Embryonic facial prominence (tissue), 1 donor: ENCODE results near the gene CSTA.
"Not testable (repeated sequence)": the region's sequence is repeated elsewhere in the genome, so short reads cannot be mapped to it uniquely, and the experiment has no call there.

Source experiments
- DNase-seq: peaks from one replicate; pipeline ENCODE4 v3.0.0-alpha.2; 2016; ENCODE audit errors: extremely low spot score

The CSTA gene

DNA sequence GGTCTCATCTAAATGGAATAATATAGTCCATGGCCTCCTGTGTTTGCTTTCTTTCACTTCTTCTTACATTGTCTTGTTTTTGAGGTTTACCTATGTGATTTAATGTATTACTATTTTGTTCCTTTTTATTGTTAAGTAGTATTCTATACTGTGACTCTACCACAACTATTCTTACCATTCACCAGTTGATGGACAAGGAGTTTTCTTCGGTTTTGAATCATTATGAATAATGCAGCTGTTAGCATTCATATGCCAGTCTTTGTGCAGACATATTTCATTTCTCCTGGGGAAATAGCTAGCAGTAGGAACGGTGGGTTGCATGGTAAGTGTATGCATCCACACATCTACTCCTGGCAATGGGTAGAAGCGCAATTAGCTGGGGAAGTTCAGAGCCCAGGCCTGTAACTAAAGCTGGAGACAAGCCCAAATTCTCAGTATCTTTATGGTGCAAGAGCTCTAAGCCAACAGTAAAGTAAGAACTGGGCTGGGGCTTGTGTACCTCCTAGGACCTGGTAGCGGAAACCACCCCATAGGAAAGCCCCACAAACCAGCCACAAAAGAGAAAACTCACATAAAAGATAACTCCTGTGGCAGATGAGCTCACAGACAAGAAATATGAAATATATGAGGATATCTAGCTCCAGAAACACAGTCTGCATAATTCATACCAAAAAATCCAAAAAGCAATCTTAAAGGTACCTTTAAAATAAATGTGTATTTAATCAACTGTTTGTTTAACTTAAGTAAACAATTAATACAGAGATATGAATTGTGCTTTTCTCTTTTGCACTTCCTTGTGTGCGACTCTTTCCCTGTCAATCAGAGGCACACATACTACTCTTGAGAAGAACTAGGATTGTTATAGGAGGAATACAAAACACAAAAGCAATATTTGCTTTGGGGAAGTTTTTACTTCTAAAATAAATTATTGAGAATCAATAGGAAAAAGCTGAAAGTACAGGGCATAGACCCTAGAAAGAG lies 2.7 kb upstream of the CSTA start:
- DNase-seq = no peak

DNA sequence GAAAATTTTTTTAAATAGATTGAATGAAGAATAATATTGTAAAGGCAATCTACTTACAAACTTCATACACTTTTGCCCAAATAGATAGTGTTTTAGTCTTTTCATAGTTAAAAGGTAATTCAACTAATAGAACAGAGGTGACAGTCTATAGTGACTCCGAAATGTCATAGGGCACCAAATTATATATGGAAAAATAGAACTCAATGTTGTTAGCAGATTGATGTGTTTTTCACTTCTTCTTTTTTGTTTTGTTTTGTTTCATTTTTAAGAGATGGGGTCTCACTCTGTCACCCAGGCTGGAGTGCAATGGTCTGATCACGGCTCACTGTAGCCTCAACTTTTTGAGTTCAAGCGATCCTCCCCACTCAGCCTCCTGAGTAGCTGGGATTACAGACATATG lies 721 bp downstream of the CSTA start:
- no peak for DNase-seq

DNA sequence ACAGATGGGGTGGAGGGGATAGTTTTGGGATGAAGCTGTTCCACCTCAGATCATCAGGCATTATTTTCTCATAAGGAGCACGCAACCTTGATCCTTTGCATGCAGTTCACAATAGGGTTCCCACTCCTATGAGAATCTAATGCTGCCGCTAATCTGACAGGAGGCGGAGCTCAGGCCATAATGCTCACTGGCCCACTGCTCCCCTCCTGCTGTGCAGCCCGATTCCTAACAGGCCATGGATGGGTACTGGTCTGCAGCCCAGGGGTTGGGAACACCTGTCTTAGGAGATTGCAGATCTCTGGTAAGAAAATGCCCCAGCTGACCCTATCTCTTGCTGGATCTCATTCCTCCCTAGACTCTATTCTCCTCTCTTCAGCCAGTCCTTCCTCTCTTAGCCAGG lies 6.8 kb downstream of the CSTA start:
- no peak for DNase-seq

DNA sequence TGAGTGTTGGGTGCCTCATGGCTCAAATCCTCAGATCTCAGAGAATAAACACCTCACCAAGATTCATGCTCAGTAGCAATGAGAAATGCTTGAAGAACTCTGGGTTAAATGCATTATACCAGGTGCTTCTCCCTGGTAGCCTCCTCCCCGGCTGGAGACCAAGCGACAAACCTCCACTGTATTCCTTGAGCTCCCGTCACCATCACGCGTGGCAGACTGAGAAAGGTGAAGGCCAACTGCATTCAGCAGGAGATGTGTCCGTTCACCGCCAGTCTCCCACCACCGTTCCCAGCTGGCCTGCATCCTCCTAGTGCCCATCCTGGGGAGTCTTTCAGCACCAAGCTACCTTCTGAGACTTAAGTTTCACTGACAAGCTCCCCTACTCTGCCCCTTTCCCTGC lies 7.5 kb downstream of the CSTA start:
- no peak for DNase-seq

DNA sequence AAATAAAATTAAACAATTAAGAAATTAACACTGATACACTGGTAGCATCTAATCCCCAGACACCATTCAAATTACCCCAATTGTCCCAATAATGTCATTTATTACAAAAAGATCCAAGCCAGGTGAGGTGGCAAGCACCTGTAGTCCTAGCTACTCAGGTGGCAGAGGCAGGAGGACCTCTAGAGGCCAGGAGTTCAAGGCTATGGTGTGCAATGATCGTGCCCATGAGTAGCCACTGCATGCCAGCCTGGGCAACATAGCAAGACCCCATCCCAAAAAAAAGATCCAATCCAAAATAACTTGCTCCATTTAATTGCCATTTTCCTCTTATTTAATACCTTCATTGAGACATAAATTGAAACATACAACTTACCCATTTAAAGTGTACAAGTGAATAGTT lies 17.8 kb downstream of the CSTA start:
- DNase-seq = no peak

DNA sequence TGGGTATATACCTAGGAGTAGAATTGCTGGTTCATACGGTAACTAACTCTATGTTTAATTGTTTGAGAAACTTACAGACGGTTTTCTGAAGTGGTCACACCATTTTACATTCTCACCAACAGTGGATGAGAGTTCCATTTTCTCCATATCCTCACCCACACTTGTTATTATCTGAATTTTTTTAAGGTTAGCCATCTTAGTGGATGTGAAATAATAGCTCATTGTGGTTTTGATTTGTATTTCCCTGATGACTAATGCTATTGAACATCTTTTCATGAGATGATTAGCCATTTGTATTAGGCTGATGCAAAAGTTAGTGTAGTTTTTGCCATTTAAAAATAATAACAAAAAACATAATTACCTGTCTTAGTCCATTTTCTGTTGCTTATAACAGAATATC lies 18.6 kb downstream of the CSTA start:
- DNase-seq = no peak

DNA sequence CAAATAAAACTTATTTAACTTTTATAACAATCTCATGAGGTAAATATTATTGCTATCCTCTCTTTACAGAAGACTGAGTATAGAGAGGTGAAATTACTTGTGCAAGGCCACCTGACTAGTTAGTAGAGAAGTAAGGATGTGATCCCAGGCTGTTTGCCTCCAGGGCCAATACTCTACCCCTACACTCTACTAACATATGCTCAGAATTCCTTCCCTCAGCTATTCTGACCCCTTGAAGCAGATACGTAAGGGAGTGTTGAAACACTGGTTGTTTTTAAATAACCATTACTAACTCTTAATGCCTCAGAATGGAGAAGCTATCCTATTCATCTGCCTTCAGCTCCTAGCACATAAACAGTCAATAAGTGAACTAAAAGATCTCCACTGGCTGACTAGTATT lies 24.1 kb downstream of the CSTA start:
- no peak for DNase-seq

DNA sequence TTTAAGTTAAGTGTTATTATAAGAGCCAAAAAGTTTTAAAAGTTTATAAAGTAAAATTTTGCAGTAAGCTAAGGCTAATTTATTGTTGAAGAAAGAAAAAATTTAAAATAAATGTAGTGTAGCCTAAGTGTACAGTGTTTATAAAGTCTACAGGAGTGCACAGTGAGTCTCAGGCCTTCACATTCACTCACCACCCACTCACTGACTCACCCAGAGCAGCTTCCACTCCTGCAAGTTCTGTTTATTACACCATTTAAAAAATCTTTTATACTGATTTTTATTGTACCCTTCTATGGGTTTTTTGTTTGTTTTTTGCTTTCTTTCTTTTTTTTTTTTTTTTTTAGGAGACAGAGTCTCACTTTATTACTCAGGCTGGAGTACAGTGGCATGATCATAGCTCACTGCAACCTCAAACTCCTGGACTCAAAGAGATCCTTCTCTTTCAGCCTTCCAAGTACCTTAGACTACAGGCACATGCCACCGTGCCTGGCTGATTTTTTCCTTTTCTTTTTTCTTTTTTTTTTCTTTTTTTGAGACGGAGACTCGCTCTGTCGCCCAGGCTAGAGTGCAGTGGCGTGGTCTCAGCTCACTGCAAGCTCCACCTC lies 25.9 kb downstream of the CSTA start:
- no peak for DNase-seq

DNA sequence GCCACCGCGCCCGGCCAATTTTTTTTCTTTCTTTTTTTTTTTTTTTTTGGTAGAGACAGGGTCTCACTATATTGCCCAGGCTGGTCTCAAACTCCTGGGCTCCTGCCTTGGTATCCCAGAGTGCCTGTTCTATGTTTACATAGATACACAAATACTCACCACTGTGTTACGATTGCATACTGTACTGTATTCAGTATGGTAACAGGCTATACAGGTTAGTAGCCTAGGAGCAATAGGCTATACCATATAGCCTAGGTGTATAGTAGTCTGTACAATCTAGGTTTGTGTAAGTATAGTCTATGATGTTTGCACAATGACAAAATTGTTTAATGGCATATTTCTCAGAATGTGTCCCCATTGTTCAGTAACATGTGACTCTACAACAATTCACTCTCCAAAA lies 26.6 kb downstream of the CSTA start:
- no peak for DNase-seq

DNA sequence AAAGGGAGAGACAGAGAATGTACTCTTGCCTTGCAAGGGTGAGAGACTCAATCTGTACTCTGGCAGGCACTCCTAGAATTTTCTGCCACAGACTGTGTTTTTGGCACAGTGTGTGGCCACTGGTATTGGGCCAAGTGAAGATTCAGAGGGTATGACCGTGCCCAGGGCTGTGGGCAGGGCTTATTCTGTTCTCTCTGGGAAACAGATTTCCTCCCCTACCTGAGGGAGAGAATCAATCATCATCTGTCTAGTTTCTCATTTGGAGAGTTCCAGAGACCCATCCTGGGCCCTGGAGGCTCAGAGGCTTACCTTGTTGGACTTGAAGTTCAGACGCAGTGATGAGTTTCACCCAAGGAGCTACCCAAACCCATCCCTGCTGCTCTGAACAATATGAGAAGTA lies 28.2 kb downstream of the CSTA start:
- no peak for DNase-seq

DNA sequence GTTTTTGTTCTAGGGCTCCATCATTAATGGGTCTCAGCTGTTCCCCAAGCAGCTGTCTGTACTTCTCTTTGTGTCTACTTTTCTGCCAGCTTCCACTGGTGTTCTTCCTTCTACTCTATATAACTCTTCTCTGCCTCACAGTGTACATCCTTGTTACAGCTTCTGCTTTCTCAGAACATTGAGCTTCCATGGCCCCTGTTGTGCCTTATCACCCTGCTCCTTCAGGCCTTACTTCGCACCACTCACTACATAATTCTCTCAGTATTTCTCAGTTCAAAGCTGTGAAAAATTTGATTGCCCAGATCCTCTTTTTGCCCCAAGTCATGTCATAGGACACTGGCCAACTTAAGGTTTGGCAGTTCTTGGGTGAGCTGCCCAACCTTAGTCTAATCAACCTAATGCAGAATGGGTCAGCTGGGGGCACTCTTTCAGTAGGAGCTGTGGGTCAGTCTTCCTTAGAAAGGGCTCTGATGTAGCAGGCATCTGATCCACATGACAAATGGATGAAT lies 28.9 kb downstream of the CSTA start:
- DNase-seq = no peak

DNA sequence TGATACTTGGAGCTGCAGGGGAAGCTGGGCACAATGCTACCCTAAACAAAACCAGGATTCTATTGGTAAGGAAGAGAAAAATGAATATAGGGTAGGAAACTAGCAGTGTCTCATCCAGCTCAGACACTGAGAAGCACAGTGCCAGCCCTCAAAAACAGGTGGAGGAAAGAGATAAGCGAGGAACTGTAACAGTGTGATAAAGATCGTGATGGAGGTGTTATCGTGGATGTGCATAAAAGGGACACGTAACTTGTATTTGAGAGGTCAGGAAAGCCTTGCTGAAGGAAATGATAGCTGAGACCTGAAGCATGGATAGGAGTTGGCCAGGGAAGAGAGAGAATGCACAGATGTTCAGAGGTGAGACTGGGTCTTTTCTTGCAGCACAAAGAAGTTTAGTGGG lies 30.6 kb downstream of the CSTA start:
- no peak for DNase-seq

DNA sequence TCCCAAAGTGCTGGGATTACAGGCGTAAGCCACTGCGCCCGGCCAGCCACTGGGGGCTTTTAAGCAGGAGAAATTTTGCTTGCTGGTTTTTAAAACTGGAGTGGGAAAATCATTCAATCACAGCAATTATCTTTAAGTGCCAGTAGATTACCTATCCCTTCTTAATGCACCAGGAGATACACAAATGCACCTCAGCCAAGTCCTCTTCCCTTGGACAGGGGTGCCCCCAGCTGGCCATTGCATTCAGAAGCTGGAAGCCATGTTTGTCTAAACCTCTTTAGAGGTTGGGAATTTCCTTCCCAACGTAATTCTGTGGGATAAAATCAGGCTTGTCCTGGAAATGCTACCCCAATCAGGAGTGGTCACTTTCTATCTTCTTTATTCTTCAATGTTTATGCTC lies 31.4 kb downstream of the CSTA start:
- DNase-seq = no peak

DNA sequence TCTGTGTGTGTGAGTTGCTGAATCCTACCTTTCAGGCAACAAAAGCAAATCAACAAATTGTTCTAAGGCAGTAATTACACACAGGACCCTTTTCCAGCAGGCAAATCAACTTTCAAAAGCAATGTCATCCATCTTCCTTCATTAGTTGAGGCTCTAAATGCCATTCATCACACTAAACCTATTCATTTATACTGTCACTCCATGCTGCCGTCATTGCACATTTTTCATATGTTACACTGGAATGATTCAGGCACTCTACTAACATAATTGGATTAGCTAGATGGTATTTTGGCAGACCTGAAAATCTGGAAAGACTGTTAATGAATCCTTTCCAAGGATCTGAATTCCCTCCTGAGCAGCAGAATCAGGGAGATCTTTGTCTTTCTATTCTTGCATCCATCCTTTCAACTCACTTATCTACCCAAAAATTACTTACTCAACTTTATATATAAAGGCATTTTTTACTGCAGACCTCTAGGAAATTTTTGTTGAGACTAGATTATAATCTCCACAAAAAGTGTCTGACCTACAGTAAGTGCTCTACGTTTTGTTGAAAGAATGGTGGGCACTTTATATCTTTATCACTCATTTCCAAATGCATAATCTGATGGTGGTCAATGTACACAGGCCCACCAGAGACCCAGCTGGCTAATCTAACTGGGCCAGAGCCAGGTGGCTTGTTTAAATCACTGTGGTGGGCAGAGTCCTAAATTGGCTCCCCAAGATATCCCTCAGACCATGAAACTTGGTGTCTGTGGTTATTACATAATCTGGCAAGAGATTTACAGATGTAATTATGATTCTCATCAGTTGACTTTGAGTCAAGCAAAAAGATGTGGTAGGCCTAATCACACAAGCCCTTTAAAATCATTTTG lies 33.0 kb downstream of the CSTA start:
- DNase-seq = no peak

DNA sequence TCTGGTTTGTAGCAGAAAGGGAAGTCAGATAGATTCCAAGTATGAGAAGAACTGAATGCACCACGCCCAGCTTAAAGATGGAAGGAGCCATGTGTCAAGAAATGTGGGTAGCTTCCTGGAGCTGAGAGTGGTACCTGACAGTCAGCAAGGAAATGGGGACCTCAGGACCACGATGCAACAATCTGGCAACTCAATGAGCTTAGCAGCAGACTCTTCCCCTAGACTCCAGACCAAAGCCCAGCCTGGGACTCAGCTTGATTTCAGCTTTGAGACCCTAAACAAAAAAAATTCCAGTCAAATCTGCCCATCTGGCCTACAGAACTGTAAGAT lies 33.6 kb downstream of the CSTA start:
- DNase-seq = no peak

DNA sequence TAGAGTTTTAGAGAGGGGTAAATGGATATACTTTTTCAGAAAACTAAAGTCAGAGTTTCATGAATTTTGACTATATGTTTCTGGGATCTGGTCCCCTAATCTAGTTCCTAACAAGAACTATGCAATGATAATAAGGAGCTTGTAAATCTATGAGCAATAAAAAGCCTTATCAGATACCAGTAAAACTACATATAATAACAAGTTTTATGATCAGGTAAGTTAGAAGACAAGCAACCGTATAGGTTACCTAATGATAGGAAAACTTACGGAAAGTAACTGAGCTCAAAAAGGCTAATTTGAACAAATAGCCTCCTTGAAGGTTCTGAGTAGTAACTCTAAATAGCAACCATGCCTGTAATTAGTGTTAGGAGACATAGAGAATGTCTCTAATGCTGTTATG lies 37.0 kb downstream of the CSTA start:
- no peak for DNase-seq

DNA sequence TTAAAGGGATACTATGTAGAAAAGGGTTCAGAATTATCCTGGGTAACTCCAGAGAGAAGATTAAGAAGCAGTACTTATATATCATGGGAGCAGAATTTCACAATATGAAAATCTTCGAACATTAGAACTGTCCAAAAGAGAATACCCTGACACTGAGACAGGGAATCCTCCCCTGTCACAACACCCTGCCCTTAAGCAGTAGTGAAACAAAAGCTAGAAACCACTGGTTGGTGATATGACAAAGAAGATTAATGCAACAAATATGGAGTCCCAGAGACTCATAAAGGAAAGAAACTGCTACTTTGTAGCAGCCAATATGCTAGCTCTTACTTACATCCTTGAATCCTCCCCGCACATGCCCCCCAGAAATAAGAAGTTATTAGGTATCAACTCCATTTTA lies 39.4 kb downstream of the CSTA start:
- DNase-seq = no peak

DNA sequence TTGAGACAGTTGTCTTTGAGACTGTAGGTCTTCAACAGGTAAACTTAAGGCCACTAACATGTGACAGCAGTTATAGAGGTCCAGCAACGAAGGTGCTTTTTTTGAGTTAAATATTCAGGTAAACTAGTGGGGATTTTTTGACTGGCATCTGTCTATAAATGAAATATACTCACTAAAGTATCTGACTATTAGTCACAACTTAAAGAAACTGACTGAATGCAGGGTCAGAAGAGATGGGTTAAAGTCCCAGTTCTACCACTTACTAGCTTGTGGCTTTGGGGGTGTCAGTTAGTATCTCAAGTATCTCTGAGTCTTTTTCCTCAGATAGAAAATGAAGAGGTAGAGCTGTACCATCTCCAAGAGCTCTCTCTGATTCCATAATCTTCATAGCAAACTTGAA lies 40.0 kb downstream of the CSTA start:
- DNase-seq = no peak

DNA sequence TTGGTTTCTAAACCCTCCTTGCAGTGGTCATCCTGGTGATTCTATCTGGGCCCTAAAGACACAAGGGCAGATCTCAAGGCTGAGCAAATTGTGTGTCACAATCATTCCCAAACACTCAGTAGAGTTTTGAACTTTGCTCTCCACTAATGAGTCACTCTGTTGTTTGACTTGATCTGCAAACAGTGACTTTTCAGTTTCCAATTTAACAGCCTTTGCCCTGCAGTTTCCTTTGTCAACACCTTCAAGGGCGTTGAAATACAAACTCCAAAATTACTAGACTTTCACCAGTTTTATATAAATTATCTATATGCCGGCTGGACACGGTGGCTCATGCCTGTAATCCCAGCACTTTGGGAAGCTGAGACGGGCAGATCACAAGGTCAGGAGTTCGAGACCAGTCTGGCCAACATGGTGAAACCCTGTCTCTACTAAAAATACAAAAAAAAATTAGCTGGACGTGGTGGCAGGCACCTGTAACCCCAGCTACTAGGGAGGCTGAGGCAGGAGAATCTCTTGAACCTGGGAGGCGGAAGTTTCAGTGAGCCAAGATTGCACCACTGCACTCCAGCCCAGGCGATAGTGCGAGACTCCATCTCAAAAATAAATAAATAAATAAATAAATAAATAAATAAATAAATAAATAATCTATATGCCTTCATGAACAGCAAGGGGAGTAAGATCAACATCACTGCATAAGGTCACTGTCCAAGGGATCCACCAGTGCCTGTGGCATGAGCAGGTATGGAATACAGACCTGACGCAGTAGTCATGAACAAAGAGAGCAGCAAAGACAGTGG lies 40.7 kb downstream of the CSTA start:
- not testable (repeated sequence) for DNase-seq

DNA sequence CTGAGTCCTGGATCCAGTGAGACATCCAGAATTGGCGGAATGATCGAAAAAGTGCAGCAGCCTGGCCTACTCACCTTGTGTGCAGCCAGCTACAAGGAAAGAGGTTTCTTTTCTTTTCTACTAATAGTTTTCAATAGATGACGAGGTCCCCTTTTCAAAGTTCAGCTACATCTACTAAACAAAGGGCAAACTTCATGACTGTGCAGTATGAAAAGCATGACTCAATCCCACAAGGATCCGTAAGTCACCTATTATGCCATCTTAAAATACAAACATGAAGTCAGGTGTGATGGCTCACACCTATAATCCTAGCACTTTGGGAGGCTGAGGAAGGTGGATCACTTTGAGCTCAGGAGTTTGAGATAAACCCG lies 41.3 kb downstream of the CSTA start:
- no peak for DNase-seq

DNA sequence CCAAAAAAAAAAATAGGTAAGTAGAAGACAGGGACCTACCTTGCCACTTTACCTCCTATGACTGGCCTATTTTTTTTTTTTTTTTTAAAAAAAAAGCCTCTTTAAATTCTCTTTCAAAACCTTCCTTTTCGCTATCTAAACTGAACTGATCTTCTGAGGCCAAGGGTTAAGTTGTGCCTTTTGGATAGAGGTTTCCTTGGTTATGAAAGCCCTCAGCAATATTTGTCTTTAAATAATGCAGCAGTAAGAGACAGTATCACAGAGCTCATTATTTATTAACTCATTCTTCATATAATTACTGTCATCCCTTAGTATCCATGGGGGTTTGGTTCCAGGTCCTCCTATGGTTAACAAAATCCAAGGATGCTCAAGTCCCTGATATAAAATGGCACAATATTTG lies 49.0 kb downstream of the CSTA start:
- no peak for DNase-seq

DNA sequence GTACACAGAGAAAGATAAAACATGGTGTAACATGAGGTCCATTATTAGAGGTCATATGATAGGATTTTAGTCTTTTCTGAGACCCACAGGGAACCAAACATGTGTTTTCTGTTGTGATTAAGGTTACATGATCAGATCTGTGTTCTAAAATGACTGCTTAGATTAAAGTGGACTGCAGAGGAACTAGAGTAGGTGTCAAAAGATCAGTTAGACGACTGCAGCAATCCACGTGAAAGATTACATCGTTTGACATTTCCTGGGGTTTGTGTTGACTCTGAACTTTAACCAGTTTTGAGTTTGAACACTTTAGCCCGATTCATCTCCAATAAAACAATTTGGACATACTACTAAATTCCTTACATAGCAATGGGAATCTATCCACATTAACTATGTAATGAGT lies 52.9 kb downstream of the CSTA start:
- DNase-seq = no peak
